Endothelial cell of umbilical vein (primary cell): ENCODE measurements around the gene EHMT1. TPM values are rescaled to one million over a fixed set of nuclear protein-coding genes. Genes with fewer than 3 reads are reported as not detected.

Experiments
- BruUV-seq: library from RNA; stranded (reverse); fragments of 400-500 nt; replicated peaks from 2 replicates; lab custom pipeline; 2021; lab: Mats Ljungman, UMichigan
- CTCF ChIA-PET: fragments of 300-600, 350-600 bp; sonication (Branson Sonifier 250); formaldehyde crosslinking; loops from one replicate; lab custom pipeline; 2021; ENCODE audit warnings: antibody characterized with exemption, inconsistent platforms; lab: Charles Lee
- POLR2A ChIA-PET: fragments of 300-600, 350-600 bp; sonication (Branson Sonifier 250); formaldehyde crosslinking; loops from one replicate; lab custom pipeline; 2021; ENCODE audit warnings: antibody characterized with exemption, inconsistent platforms; lab: Charles Lee
- DNase-seq: peaks from one replicate; pipeline ENCODE4 v3.0.0-alpha.2; 2011; ENCODE audit warnings: low read depth, low spot score
- FAIRE-seq: peaks from 2 replicates; lab custom pipeline; 2011; peaks lifted over from hg19 to GRCh38; lab: Jason Lieb, UNC
- H2AFZ ChIP-seq: 2 replicates; pipeline ENCODE4 v1.6.0; 2012; ENCODE audit warnings: low read depth, low read length, control low read depth, inconsistent platforms
- H3K27ac ChIP-seq: 2 replicates; pipeline ENCODE4 v1.5.1; 2011; ENCODE audit warnings: low read depth, mild to moderate bottlenecking, control low read depth, low read length, moderate library complexity; ENCODE audit not compliant: insufficient read depth
- H3K27me3 ChIP-seq, 2 experiments: 2 replicates each; pipeline versions ENCODE4 v1.6.0 to v1.6.1; 2011; ENCODE audit warnings: low read length in 2 of 2, mixed read lengths in 1 of 2; ENCODE audit not compliant: control insufficient read depth in 2 of 2, insufficient read depth in 2 of 2
- H3K36me3 ChIP-seq, 2 experiments: 2 replicates in 1 of 2; 3 replicates in 1 of 2; pipeline ENCODE4 v1.5.1; 2011; ENCODE audit warnings: low read length in 2 of 2, mild to moderate bottlenecking in 1 of 2, moderate library complexity in 1 of 2; ENCODE audit not compliant: control insufficient read depth in 2 of 2, insufficient read depth in 2 of 2; ENCODE audit errors: extremely low read depth in 1 of 2
- H3K4me1 ChIP-seq: 3 replicates; pipeline ENCODE4 v1.5.1; 2011; ENCODE audit warnings: mild to moderate bottlenecking, low read length; ENCODE audit not compliant: control insufficient read depth, insufficient read depth; ENCODE audit errors: extremely low read depth
- H3K4me2 ChIP-seq: 2 replicates; pipeline ENCODE4 v1.6.1; 2011; ENCODE audit warnings: low read length, control low read depth, mixed read lengths; ENCODE audit not compliant: insufficient read depth
- H3K4me3 ChIP-seq, 3 experiments: fragments of 200-600 bp in 1 of 3; sonication (generic), shearing (Covaris generic) in 1 of 3; replicated peaks in 1 of 3; 2 replicates each; pipeline ENCODE4 v1.5.1; 2011 to 2016; ENCODE audit warnings: control low read depth in 3 of 3, low read length in 3 of 3, mild to moderate bottlenecking in 2 of 3, inconsistent platforms in 1 of 3, low read depth in 1 of 3, moderate library complexity in 1 of 3; ENCODE audit not compliant: insufficient read depth in 1 of 3
- H3K79me2 ChIP-seq: 2 replicates; pipeline ENCODE4 v1.6.0; 2012; ENCODE audit warnings: low read length, inconsistent platforms; ENCODE audit not compliant: control insufficient read depth, insufficient read depth
- H3K9ac ChIP-seq: replicated peaks from 2 replicates; pipeline ENCODE3; 2011; ENCODE audit warnings: low read length, control low read depth; ENCODE audit not compliant: insufficient read depth; ENCODE audit errors: extremely low read depth
- H3K9me1 ChIP-seq: replicated peaks from 3 replicates; pipeline ENCODE4 v1.6.0; 2011; ENCODE audit warnings: mild to moderate bottlenecking, low read length; ENCODE audit not compliant: control insufficient read depth, insufficient read depth; ENCODE audit errors: extremely low read depth
- H3K9me3 ChIP-seq: replicated peaks from 2 replicates; pipeline ENCODE4 v1.5.1; 2012; ENCODE audit warnings: low read length, inconsistent platforms; ENCODE audit not compliant: control insufficient read depth, insufficient read depth
- H4K20me1 ChIP-seq: replicated peaks from 2 replicates; pipeline ENCODE3; 2011; ENCODE audit warnings: mild to moderate bottlenecking, low read length; ENCODE audit not compliant: control insufficient read depth, insufficient read depth; ENCODE audit errors: extremely low read depth
- EZH2 ChIP-seq: IDR thresholded peaks from 2 replicates; pipeline ENCODE4 v1.6.1; 2012; ENCODE audit warnings: borderline replicate concordance, low read depth, mild to moderate bottlenecking, moderate library complexity, low read length, inconsistent platforms; ENCODE audit not compliant: severe bottlenecking
- MYC ChIP-seq: IDR thresholded peaks from one replicate; pipeline ENCODE4 v1.6.1; 2011; ENCODE audit warnings: mild to moderate bottlenecking, low read depth, low read length
- POLR2A ChIP-seq: IDR thresholded peaks from 2 replicates; pipeline ENCODE4 v1.6.1; 2012; ENCODE audit warnings: low read depth, mild to moderate bottlenecking, control low read depth, low read length
- dilution Hi-C: fragments of 300-500 bp; cut with MboI; formaldehyde crosslinking; loops from one replicate; pipeline ENCODE4 v1.15.0; 2019; ENCODE audit warnings: low sequenced_read_pairs; ENCODE audit not compliant: extremely low pct_ligation_motif_present
- intact Hi-C: fragments of 100-400 bp; cut with micrococcal nuclease; formaldehyde crosslinking; loops from one replicate; pipeline ENCODE4 v1.10.0; 2022
- polyA plus RNA-seq, 4 experiments: library from polyadenylated mRNA; depleted of rRNA in 3 of 4; stranded (reverse) in 3 of 4; unstranded in 1 of 4; fragments of >200 nt; gene quantifications; 2 replicates each; pipeline versions ENCODE4 v1.2.1 to v1.2.3, GENCODE V29; 2011 to 2012; ENCODE audit warnings: missing spikeins in 1 of 4
- total RNA-seq: library from RNA; stranded (reverse); gene quantifications from 2 replicates; pipeline ENCODE4 v1.2.3, GENCODE V29; 2021
- TF ChIP-seq, protein P1 (sequence below), 2 donors: IDR thresholded peaks; 1 replicate in 1 of 2; 2 replicates in 1 of 2; pipeline ENCODE4 v1.5.1; 2011; ENCODE audit warnings: low read length in 2 of 2, mild to moderate bottlenecking in 2 of 2, moderate library complexity in 2 of 2, control low read depth in 1 of 2, inconsistent platforms in 1 of 2, low read depth in 1 of 2; ENCODE audit not compliant: insufficient read depth in 1 of 2; ENCODE audit errors: extremely low read depth in 1 of 2

The EHMT1 gene
- total and polyA plus RNA-seq, 2 donors (not counting 3 experiments of a cell fraction or from before 2014, with no cell fraction given), result 48.2 to 104 TPM

DNA sequence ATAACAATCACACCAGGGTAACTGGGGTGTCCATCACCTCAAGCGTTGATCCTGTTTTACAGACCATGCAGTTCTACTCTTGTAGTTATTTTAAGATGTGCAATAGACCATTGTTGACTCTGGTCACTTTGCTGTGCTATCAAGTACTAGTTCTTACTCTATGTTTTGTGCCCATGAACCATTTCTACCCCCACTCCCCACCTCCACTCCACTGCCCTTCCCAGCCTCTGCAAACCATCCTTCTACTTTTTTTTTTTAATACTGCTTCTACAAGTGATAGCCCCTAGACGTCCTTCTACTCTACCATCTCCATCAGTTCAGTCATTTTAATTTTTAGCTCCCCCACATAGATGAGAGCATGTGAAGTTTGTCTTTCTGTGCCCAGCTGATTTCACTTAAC is 38.8 kb downstream of the EHMT1 start:
- no peaks in the 10 kb centered on the region for H3K9me3 ChIP-seq
- BruUV-seq, result no TSS peak
- H3K4me1 ChIP-seq, result no peaks in the 10 kb centered on the region
- no peak overlapping the region for H2AFZ ChIP-seq
- H3K9ac ChIP-seq, result no peak overlapping the region
- intact Hi-C loops, result no loop called here
- FAIRE-seq (no peak), DNase-seq (no peak)
- no peak overlapping the region for H3K4me2 ChIP-seq
- no peaks in the 10 kb centered on the region for H4K20me1 ChIP-seq
- CTCF ChIA-PET, result no interaction called here
- no peak for TF ChIP-seq EZH2
- H3K27ac ChIP-seq, result no peak overlapping the region
- POLR2A ChIA-PET, result no interaction called here
- no peaks in the 10 kb centered on the region for H3K27me3 ChIP-seq
- H3K36me3 ChIP-seq, result no peaks in the 10 kb centered on the region
- H3K9me1 ChIP-seq, result no peaks in the 10 kb centered on the region
- H3K4me3 ChIP-seq, result no peak overlapping the region
- peaks cover 63% of the 10 kb centered on the region for H3K79me2 ChIP-seq
- dilution Hi-C loops, result no loop called here

DNA sequence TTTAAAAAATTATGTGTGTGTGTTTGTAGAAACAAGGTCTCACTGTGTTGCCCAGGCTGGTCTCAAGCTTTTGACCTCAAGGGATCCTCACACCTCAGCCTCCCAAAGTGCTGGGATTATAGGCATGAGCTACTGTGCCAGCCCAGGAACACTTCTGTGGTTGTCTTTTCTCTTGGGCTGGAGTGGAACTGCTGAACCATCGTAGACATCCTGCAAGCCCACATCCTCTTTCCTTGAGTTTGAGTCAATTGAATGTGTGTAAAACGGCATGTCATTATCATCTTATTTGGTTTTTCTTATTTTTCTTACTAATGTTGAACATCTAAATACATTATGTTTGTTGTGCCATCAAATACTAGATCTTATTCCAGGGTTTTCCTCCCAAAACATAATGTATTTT is 40.0 kb downstream of the EHMT1 start:
- no peaks in the 10 kb centered on the region for H4K20me1 ChIP-seq
- ChIA-PET CTCF (interaction anchor here (2.6 kb wide), 1 partner anchor 14 kb away, joined by 12 read pairs; no protein-coding TSS in a partner anchor), POLR2A (no interaction called here)
- H3K27ac ChIP-seq, result no peak overlapping the region
- no peak for TF ChIP-seq POLR2A
- TF ChIP-seq, protein P1, sequence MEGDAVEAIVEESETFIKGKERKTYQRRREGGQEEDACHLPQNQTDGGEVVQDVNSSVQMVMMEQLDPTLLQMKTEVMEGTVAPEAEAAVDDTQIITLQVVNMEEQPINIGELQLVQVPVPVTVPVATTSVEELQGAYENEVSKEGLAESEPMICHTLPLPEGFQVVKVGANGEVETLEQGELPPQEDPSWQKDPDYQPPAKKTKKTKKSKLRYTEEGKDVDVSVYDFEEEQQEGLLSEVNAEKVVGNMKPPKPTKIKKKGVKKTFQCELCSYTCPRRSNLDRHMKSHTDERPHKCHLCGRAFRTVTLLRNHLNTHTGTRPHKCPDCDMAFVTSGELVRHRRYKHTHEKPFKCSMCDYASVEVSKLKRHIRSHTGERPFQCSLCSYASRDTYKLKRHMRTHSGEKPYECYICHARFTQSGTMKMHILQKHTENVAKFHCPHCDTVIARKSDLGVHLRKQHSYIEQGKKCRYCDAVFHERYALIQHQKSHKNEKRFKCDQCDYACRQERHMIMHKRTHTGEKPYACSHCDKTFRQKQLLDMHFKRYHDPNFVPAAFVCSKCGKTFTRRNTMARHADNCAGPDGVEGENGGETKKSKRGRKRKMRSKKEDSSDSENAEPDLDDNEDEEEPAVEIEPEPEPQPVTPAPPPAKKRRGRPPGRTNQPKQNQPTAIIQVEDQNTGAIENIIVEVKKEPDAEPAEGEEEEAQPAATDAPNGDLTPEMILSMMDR (IDR thresholded peaks at IDR 0.05; ENCODE audit: extremely low read depth in 1 of 2, insufficient read depth in 1 of 2, low read depth in 1 of 2, low read length in 2 of 2), result no peak
- no peak for TF ChIP-seq MYC
- no TSS peak for BruUV-seq
- FAIRE-seq (no peak), DNase-seq (no peak)
- H3K9me1 ChIP-seq, result no peaks in the 10 kb centered on the region
- H3K4me1 ChIP-seq, result no peaks in the 10 kb centered on the region
- no peaks in the 10 kb centered on the region for H3K27me3 ChIP-seq
- H3K4me3 ChIP-seq, result no peak overlapping the region
- H3K36me3 ChIP-seq, result no peaks in the 10 kb centered on the region
- dilution Hi-C loops, result no loop called here
- H3K9me3 ChIP-seq, result no peaks in the 10 kb centered on the region
- H2AFZ ChIP-seq, result no peak overlapping the region
- H3K79me2 ChIP-seq, result peaks cover 64% of the 10 kb centered on the region
- intact Hi-C loops, result no loop called here
- H3K9ac ChIP-seq, result no peak overlapping the region
- H3K4me2 ChIP-seq, result no peak overlapping the region
